ENCODE measurements around the gene SIPA1L3.

SIPA1L3 gene

DNA sequence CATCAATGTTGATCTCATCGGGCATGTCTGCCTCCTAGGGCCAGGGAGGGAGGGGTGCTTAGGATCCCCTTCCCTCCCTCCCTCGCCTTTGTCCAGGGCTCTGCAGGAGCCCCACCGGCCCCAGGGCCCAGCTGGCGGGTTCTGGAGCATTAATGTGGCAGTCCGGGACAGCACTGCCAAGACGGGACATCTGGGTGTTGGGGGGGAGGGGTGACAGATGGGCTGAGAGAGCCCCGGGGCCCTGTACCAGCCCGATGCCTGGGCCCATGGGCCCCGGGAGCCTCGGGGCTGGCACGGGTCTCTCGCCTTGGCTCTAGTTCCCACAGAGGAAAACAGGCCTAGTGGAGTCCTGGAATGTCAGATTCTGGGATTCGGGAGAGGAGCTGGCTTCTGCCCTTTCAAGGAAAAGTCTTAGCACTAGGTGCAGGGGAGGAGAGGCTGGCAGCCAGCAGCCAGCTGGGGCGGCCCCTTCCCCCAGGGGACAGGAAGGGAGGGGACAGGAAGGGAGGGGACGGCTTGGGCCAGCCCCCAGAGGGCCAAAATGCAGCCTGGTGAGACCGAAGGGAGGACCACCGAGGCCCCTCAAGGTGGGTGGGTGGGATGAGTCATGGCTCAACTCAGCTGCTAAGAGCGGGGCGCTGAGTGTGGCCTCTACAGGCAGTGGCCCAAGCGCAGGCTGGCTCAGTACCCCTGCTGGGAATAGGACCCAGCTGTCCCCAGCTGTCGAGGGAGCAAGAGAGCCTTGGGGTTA, 346.1 kb downstream of the SIPA1L3 start:
- DNase-seq (ENCODE audit: low read depth), result no peak
- TF ChIP-seq CTCF (IDR thresholded peaks at IDR 0.05; ENCODE audit: insufficient read depth, low read depth, low read length, missing control alignments), result no peak
- H3K4me3 ChIP-seq (ENCODE audit: low read length), result no peak overlapping the region

DNA sequence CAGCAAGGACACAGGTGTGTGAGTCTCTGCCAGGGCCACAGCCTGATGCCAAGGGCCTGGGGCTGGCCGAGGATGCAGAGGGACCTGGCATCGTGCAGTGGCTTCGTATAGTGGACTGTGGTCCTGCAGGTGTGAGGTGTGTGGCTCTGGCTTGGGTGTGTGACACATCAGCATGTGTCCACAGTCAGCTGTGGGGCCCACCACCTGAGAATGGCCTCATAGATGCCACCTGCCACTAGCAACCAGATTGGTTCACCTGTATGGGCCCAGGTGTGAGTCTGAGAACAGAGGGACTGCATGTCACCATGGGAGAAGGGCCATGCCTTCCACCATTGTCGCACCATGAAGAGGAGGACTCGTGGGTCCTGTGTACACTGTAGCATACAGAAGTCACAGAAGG, 346.8 kb downstream of the SIPA1L3 start:
- no peak for TF ChIP-seq CTCF (IDR thresholded peaks at IDR 0.05; ENCODE audit: insufficient read depth, low read depth, low read length, missing control alignments)
- no peak for DNase-seq (ENCODE audit: low read depth)
- H3K4me3 ChIP-seq (ENCODE audit: low read length), result no peak overlapping the region

DNA sequence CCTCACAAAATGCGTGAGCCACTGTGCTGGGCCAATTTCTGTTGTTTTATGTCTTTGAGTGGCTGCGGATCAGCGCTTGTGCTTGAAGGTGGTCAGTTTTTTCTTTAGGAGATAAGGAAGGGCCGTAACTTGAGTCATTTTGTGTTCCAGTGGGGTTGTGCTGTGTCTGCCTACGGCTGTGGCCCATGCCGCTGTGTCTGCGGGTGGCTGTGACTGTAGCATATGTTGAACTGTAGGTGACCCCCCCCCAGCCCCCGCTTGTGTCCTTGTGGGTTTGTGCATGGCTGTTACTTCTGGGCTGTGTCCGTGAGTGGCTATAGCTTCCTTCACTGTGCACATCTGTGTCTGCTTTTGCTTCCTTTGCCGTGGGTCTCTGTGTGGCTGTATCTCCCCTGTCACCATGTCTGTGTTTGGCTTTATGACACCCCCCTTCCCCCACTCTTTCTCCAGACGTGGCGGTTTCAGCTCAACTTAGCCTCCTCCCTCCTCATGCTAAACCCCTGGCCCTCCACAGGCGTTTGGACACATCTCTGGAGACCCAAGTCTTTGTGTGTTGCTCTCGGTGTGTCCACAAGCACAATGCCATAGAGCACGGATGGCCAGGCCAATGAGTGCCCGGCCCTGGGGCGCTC, 348.5 kb downstream of the SIPA1L3 start:
- H3K4me3 ChIP-seq (ENCODE audit: low read length), result peak overlapping the region; percentile 33
- no peak for TF ChIP-seq CTCF (IDR thresholded peaks at IDR 0.05; ENCODE audit: insufficient read depth, low read depth, low read length, missing control alignments)
- no peak for DNase-seq (ENCODE audit: low read depth)
